Stimulated activated CD8-positive, alpha-beta memory T cell treated with anti-CD3 and anti-CD28 coated beads, Interleukin-4, amount 100 ng/mL, for 1 hour (primary cell): ENCODE results near the gene RGPD5.
"Not testable (repeated sequence)": the region's sequence is repeated elsewhere in the genome, so short reads cannot be mapped to it uniquely, and the experiment has no call there.

Source experiments
- DNase-seq, 2 donors: peaks; one replicate each; pipeline ENCODE4 v3.0.0-alpha.2; 2020; ENCODE audit warnings: low read depth in 2 of 2, low spot score in 1 of 2

Gene RGPD5

DNA sequence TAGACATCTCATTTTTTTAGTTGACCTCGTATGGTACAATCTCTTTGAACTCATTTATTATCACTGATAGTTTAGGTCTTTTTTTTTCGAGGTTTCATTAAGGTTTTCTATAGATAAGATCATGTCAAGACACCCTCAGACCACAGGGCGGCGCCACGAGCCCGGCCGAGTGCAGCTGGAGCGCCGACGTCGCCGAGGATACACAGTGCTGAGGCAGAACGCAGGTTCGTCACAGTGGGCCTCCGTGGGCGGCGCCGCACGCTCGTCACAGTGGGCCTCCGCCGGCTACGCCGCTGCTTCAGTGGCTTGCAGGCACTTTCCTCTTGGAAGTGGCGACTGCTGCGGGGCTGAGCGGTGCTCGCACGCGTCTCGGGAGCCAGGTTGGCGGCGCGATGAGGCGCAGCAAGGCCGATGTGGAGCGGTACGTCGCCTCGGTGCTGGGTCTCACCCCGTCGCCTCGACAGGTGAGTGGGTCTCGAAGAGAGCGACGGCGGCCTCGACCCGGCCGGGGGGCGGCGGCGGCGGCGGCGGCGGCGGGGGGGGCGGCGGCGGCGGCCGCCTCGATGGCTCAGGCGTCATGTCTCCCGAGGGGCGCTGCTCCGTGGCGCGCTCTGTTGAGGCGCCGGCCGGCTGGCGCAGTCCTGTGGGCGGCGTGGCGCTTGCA lies at the start of gene RGPD5:
RGPD5 (plus strand) TSS at position 232 of the 664 bp plus-strand sequence; CDS start at position 393, 161 bp downstream.
- DNase-seq, result not testable (repeated sequence)

DNA sequence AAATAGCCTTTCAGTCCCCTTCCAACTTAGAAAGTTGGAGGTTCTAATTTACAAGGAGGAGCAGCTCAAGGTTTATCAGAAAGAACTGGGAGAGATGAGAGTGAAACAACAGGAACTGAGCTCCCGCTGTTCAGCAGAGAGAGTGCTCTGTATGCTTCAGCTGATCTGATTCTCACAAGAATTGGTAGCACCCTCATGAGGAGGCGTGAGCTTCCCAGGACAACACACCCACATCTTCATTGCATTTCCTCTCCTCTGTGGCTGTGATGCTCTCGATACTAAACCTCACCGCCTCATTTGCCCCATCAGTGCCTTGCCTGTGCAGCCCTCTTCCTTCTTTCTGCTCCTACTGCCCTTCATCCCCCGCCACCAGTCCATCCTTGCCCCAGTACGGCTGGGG lies 42.5 kb upstream of the RGPD5 start:
- not testable (repeated sequence) for DNase-seq

DNA sequence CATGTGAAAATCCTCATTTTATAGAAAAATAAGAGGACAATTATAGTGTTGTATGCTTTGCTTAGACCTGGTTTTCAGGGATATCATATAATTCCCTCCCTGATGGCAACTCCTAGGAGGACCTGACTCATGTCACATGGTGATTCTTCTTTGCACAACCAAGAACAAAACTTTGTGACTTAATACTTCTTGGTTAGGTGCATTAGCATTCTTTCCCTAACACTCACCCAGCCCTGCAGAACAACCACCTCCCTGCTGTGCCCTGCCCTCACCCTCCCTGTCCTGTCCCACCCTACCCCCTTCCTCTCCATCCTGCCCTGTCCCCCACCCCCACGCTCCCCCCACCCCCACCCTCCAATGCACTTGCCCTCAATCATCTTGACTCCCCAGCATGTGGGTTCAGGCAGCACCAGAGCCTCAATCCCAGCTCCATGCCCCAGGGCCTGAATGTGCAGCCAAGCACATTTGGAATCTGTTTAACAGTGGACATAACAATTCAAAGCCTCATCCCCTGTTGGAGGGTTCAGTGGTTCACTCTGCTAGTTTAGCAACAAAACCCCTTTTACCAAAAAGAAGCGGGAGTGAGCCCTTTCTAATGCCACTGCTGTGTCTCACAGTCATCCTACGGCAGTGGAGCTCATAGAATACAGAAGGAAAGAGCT lies 36.8 kb upstream of the RGPD5 start:
- not testable (repeated sequence) for DNase-seq

DNA sequence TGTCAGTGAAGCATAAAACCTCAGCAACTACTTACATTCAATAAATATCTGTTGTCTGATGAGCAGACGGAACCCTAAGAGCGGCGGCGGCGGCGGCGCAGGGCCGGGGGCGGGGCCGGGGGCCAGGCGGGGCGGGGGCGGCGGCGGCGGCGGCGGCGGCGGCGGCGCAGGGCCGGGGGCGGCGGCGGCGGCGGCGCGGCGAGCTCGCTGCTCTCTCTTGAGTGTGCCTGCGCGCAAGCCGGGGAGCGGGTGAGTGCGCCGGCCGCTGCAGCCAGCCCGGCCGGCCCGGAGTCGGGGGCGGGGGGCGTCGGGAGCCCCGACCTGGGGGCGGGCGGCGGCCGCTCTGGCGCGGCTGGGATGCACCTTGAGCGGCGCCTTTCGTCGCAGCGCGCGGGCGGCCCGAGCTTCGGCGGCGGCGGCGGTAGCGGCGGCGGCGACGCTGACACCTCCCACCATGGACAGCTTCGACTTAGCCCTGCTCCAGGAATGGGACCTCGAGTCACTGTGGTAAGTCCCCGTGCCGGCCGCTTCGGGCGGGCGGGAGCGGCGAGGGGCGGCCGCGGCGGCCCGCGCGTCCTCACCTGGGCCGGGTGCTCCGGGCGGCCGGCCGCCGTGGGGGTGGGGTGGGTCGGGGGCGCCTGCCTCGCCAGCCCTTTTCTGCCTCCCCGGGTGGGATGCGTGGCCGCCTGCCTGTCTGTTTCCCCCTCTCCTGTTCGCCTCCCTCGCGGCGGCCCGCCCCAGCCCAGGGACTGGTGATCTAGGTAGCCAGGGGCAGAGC lies 33.7 kb upstream of the RGPD5 start:
- not testable (repeated sequence) for DNase-seq

DNA sequence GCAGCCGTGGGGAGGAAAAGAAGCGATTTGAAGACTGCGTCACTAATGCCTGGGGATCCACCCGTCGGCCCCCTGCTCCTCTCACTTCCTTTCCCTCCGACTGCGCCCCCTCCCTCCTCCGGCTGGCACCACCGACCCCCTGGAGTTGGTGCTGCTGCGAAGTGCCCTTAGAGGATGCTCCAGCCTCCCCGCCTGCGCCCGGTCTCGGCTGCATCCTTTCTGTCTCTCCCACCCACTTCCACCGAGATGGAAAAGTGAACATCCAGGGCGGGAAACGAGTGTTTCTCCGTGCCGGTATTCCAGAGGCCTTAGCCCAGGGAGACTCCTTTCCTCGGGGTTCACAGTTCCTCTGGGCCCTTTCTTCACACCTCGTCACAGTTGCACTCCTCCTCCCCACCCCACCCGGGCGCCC lies 33.1 kb upstream of the RGPD5 start:
- DNase-seq, result not testable (repeated sequence)

DNA sequence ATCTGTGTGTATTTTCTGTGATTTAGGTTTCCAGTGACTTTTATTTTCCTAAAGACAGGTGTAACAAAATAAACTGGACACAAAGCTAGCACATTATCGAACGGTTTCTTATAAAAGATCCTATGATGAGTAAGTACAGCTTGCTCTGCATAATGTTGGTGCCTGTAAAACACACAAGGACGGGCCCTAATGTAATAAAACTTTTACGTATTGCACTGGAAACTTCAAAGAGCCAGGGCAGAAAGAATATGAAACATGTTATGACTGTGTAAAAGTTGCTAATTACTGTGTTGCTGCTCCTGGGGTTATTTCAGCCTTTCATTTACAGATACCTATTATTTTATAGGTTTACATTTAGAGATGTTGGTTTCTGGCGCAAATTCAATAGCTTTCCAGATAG lies 32.1 kb upstream of the RGPD5 start:
- DNase-seq, result not testable (repeated sequence)

DNA sequence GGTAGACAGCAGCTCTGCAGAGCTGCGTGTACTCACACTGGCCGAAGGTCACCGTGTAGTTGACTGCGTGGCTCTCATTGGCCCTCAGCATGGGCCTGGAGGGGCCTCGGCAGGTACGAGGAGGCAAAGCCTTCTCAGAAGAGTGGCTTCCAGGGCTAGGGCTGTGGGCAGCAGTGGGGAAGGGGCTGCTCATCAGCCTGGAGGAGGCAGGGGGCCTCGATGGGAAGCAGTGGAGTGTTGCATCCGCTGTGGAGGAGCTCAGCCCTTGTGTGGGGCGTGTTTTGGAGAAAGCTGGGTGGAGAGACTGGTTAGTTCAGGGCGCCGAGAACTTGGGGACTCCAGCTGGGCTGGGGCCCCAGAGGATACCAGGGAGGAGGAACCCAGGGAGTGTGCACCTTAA lies 28.0 kb upstream of the RGPD5 start:
- DNase-seq, result not testable (repeated sequence)

DNA sequence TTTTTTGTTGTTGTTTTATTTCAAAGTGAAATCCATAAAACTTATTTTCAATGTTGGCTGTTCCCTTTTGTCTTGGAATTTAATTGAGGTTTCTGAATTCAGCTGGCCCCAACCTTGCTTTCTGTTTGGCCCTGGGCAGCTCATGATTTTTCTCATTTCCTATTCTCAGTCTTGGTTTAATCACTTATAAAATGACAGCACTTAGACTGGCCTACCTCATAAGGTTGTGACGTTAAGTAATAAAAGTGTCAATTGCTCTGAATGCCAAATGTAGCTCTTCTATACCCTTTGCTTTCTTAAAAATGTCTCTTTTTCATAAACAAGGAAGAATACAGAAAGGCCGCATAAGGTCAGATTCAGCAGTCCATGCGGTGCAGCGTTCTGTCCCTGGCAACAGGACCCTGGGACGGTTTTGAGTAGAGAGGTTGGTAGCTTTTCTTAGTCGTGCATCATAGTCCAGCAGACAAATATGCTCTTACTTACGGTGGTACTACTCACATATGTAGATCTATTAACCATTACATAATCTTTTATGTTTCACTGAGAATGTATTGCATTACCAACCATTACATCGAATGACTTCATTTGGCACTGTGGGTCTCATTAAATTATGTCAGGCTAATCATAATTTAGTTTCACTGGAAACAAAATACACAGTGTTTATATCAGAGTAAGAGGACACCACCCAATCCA lies 27.1 kb upstream of the RGPD5 start:
- not testable (repeated sequence) for DNase-seq

DNA sequence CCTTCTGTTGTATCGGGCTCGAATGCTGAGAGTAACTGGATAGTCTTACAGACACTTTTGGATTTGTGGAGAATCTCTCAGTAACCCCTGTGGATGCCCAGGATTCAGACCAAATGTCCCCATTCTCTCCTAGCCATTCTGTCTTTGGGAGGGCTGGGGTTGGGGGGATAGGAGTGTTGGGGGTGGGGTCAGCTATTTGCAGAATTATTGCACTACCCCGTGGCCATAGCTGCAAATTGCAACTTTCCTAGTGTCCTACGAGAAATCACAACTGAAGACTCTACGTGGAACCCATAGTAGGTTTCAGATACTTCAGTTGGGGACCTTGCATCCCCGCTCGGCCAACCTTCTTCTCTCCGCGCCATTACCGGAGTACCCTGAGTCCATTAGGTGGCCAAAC lies 25.2 kb upstream of the RGPD5 start:
- DNase-seq, result not testable (repeated sequence)

DNA sequence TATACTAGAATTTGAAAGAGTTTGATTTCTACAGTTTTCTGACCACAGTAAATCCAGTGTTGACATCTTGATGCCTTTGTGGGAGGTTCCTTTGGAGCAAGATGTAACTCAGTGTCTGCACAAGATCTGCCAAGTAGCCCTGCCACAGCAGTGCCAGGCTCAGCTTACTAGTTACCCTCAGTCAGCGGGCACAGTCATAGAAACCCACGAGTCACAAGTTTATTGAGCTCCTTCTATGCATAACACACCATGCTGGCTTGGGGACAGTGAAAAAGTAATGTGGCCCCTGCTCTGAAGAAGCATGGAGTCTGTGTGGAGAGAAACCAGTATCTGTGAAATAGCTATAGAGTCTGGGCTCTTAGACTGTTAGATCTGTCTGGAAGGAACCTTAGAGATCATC lies 15.0 kb upstream of the RGPD5 start:
- DNase-seq, result not testable (repeated sequence)

DNA sequence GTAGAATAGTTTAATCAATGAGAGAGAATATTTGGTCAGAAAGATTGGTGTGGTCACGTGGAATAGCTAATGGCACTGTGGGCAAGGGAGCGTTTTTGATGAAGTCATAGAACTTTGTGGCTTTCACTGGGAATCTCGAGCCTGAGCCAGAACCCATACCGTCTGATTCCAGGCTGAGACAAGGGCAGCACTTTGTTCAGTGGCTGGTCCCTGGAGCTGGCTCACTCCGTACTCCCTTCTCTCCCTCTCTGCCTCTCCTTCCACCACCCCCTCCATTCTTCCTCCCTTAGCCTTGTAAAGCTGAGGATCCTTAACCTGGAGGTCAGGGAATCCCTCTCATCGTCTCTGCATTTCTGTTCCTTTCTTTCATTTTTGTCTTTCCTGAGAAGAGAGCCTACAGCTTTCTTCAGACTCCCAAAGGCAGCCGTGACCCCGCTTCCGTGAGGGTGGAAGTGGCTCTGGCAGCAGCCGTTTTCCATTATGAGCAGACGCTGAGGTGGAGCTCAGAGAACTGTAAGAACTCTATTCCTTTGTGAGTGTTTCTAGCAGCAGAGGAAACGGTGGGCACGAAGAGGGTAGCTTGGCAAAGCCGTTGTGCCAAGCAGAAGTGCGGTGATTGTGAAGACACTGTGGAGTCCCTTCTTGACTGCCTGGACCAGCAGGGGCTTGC lies 12.8 kb upstream of the RGPD5 start:
- DNase-seq, result not testable (repeated sequence)

DNA sequence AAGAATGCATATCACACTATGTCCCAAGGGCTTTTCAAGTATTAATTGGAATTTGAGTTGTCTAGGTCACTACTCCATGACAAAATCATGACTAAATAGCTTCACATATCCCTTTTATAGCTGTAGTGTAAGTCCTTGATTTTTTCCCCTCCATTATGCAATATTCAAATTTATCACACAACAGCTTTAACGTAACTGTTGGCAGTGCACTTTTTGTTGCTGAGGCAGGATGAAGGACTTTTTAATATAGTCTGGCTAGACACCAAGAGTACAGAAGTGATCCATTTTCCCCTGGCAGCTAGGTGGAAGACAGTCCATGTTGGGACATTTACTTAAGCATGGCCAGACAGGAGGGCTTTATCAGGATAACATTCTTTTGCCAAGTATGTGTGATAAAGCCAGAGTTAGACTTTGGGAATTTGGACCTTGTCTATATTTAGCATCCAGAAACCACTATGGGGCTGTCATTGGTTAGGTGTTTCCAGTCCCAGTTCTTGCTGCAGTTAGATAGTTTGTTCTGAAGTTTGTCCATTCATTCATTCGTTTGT lies 11.6 kb upstream of the RGPD5 start:
- DNase-seq, result not testable (repeated sequence)

DNA sequence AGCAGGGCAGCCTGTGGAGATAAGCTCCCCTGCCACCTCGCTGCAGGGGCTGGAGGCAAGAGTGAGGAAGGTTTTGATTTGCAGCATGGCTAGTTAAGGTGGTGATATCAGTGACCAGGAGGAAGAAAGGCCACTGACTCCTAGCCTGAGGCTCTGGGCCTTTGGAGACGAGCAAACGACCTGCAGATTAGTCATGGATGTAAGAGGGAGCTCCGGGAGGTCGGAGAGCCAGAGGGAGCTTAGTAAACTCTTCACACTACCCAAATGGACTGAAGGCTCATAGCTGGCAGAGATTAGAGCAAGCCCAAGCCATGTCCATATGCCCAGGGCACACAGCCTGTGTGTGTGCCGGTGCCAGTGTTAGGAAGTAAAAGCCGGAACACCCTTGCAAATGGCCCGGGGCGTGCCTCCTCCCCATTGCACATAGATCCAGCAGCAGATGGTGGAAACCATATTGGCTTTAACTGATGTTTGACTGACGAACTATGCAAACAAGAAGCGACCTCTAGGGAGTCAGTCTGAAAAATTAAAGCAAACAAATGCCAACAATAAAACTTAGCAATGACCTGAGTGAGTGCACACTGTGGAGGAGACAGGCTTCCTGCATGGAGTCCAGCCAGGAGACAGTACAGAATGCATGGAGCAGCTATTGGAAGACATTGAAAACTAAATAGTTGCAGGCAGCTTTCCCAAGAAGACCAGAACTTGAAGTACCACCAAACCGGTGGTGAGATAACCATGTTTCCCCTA lies 2.4 kb upstream of the RGPD5 start:
- not testable (repeated sequence) for DNase-seq

DNA sequence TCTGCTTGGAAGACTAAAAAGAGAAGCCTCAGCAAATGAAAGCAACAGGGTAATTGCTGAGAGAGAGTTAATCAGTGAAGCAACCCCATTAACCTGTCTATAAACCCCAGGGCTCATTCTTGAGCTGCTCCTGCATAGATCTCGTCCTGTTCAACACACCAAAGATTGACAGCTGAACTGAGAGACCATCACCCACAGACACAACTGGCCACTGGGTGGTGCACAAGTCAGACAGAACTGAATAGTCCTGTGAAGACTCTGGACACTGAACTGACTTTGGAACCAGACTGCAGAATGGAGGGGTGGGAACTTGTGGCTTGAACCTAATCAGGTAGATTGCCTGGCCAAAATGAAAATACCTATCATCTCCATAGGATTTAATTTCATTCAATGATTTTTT lies 1.4 kb upstream of the RGPD5 start:
- DNase-seq, result not testable (repeated sequence)

DNA sequence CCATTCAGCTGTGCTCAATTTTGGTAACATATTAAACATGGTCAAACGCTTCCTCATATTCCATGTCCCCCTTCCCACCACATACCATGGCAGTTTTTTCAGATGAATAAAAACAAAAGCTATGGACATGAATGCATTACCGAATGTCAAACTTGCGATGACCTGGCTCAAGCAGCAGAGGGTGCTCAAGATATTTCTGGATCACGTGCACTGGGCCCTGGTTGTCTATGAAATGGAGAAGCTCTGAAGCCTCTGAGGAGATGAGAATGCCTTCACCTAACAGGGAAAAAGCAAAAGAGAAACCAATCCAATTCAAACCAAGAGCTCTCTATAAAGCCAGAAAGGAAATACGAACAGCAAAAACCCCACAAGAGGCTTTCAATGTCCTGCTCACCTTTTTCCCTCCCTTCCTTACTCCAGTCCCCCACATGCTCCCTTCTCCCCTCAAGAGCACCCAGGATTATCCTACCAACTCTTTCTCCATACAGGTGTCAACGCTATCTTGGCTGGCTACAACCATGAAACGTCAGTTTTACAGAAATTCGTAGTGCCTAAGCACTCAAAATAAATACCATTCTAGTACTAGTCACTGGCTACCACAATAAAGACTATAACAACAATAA lies 77.1 kb downstream of the RGPD5 start:
- not testable (repeated sequence) for DNase-seq

DNA sequence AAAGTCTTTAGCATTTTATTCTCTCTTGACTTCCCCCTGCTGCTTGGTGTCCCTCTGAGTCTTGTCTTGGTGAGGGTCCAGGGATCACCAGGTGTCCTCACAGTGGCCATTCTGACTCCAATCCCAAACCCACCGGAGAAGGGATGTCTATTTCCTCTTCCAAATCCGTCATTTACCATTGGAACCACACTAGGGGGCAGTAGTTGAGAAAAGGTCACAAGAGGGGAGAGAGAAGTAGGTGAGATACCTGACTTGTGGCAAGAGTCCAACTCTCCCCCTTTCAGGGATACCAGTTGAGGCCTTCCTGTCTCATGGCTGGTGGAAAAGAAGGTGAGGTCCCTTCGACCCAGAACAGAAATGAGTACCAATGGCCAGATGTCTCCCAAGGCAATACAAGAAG lies 82.5 kb downstream of the RGPD5 start:
- not testable (repeated sequence) for DNase-seq

DNA sequence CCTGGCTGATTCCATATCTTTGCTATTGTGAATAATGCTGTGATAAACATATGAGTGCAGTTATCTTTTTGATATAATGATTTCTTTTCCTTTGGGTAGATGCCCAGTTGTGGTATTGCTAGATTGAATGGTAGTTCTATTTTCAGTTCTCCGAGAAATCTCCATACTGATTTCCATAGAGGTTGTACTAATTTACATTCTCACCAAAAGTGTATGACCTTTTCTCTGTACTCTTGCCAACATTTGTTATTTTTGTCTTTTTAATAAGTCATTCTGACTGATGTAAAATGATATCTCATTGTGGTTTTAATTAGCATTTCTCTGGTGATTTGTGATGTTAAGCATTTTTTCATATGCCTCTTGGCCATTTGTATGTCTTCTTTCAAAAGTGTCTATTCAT lies 88.0 kb downstream of the RGPD5 start:
- DNase-seq, result not testable (repeated sequence)

DNA sequence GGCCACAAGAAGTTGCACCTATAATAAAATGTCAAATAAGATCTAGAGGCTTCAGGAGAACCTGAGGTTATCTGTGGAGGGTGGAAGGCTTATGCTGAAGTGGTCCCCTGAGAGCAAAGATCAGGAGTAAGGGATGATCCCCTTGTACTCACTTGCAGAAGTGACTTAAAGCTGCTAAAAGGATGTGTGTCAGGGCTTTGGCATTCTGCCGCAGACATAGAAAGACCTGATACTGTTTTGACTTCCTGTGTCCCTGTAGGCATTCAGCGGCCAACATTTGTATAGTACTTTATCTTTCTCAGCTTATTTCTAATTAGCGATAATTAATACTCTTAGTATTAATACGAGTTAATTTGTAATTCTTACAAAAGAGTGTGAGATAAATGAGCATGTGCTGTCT lies 94.3 kb downstream of the RGPD5 start:
- DNase-seq, result not testable (repeated sequence)

DNA sequence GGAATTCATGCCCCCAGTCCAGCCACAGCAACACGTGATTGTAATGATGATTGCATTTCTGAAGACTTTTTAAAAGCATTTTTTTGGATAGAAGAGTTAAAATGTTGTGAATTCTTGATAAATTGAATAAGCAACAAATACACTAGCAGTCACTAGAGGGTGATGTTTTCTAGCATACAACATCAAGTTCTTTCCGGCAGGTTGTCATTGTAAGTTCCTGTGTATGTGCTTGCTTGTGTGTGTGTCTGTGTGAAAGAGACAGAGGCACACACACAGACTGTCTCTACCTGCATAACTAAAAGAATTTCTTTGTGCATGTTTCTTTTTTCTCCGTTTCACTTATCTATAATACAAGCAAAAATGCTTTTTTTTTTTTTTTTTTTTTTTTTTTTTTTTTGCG lies 95.8 kb downstream of the RGPD5 start:
- DNase-seq, result not testable (repeated sequence)
